RWPE2 (cell line): ENCODE data around the gene MYO1D.

Source experiments
- ATAC-seq: fragments of 200-7000 bp; cut with Tn5 transposase; 3 replicates; pipeline ENCODE4 v1.9.1; 2021; ENCODE audit warnings: low read depth
- DNase-seq: peaks from one replicate; pipeline ENCODE4 v3.0.0-alpha.2; 2020; ENCODE audit warnings: low spot score
- H3K27ac ChIP-seq: fragments of 450-650 bp; 2 replicates; pipeline ENCODE4 v1.5.1; 2017; ENCODE audit warnings: mild to moderate bottlenecking; ENCODE audit not compliant: poor library complexity, severe bottlenecking
- H3K27me3 ChIP-seq: fragments of 250-450 bp; sonication (Bioruptor Pico); 2 replicates; pipeline ENCODE4 v1.5.1; 2021; ENCODE audit warnings: mild to moderate bottlenecking, moderate library complexity; ENCODE audit not compliant: insufficient read depth, poor library complexity, severe bottlenecking
- H3K36me3 ChIP-seq: fragments of 250-450 bp; sonication (Bioruptor Pico); 2 replicates; pipeline ENCODE4 v1.5.1; 2020; ENCODE audit warnings: low read depth, mild to moderate bottlenecking, moderate library complexity
- H3K4me1 ChIP-seq: fragments of 250-450 bp; sonication (Bioruptor Pico); 2 replicates; pipeline ENCODE4 v1.5.1; 2021; ENCODE audit warnings: mild to moderate bottlenecking, moderate library complexity; ENCODE audit not compliant: insufficient read depth, poor library complexity, severe bottlenecking
- H3K4me3 ChIP-seq: fragments of 250-450 bp; sonication (Bioruptor Pico); 2 replicates; pipeline ENCODE4 v1.5.1; 2021; ENCODE audit warnings: mild to moderate bottlenecking, moderate library complexity; ENCODE audit not compliant: severe bottlenecking
- H3K9me3 ChIP-seq: fragments of 250-450 bp; sonication (Bioruptor Pico); 2 replicates; pipeline ENCODE4 v1.5.1; 2021; ENCODE audit warnings: mild to moderate bottlenecking, moderate library complexity; ENCODE audit not compliant: severe bottlenecking
- CTCF ChIP-seq: fragments of 450-650 bp; IDR thresholded peaks from one replicate; pipeline ENCODE4 v1.5.1; 2017; ENCODE audit warnings: mild to moderate bottlenecking, moderate library complexity; ENCODE audit not compliant: poor library complexity, severe bottlenecking

The MYO1D gene

GRCh38 chr17:32807577-32807976 lies 69.3 kb downstream of the MYO1D start:
- TF ChIP-seq CTCF: no peak
- Histone ChIP-seq H3K4me1 (peaks cover 43% of the 10 kb centered on the region), H3K9me3 (no peaks in the 10 kb centered on the region), H3K27ac (peak overlapping the region; percentile 44), H3K4me3 (no peak overlapping the region), H3K27me3 (no peaks in the 10 kb centered on the region), H3K36me3 (no peaks in the 10 kb centered on the region)
- no peak for DNase-seq
- no peak for ATAC-seq

- no peak overlapping the region for H3K4me3 ChIP-seq
- no peaks in the 10 kb centered on the region for H3K36me3 ChIP-seq
- H3K27ac ChIP-seq: peak overlapping the region; percentile 44
- H3K4me1 ChIP-seq: peaks cover 40% of the 10 kb centered on the region
- H3K9me3 ChIP-seq: no peaks in the 10 kb centered on the region
- no peaks in the 10 kb centered on the region for H3K27me3 ChIP-seq
- no peak for TF ChIP-seq CTCF
- ATAC-seq (peak; percentile 90), DNase-seq (no peak)
Observed at GRCh38 chr17:32806646-32807045, 70.3 kb downstream of the MYO1D start.

GRCh38 chr17:32805029-32805976 lies 71.6 kb downstream of the MYO1D start:
- ATAC-seq: peak; percentile 37; the same call in 1 of the 3 replicates
- Histone ChIP-seq H3K4me1 (peaks cover 40% of the 10 kb centered on the region), H3K9me3 (no peaks in the 10 kb centered on the region), H3K4me3 (no peak overlapping the region), H3K36me3 (no peaks in the 10 kb centered on the region), H3K27me3 (no peaks in the 10 kb centered on the region), H3K27ac (peak overlapping the region; percentile 44)
- DNase-seq: no peak
- no peak for TF ChIP-seq CTCF

GRCh38 chr17:32803544-32803943 lies 73.4 kb downstream of the MYO1D start:
- H3K36me3 ChIP-seq: 0 out of 2 replicates have a peak, but pooled peaks cover 5% of the 10 kb centered on the region
- H3K27me3 ChIP-seq: no peaks in the 10 kb centered on the region
- no peak for DNase-seq
- peaks cover 48% of the 10 kb centered on the region for H3K4me1 ChIP-seq
- no peak overlapping the region for H3K4me3 ChIP-seq
- TF ChIP-seq CTCF: no peak
- H3K9me3 ChIP-seq: no peaks in the 10 kb centered on the region
- ATAC-seq: no peak
- H3K27ac ChIP-seq: peak overlapping the region; percentile 44

- H3K9me3 ChIP-seq: no peaks in the 10 kb centered on the region
- H3K27ac ChIP-seq: no peak overlapping the region
- DNase-seq: no peak
- peaks cover 46% of the 10 kb centered on the region for H3K4me1 ChIP-seq
- no peak for ATAC-seq
- no peak overlapping the region for H3K4me3 ChIP-seq
- 0 out of 2 replicates have a peak, but pooled peaks cover 5% of the 10 kb centered on the region for H3K36me3 ChIP-seq
- no peak for TF ChIP-seq CTCF
- no peaks in the 10 kb centered on the region for H3K27me3 ChIP-seq
Observed at GRCh38 chr17:32802306-32802705, 74.6 kb downstream of the MYO1D start.
